GM12878 (cell line): ENCODE data around the gene RER1.

Experiments
- BMI1 ChIP-seq: fragments of 450-650 bp; IDR thresholded peaks from 2 replicates; pipeline ENCODE4 v1.6.1; 2016; ENCODE audit warnings: mild to moderate bottlenecking, moderate library complexity, borderline replicate concordance
- CEBPB ChIP-seq, 2 experiments: fragments of 150-350 bp in 1 of 2; IDR thresholded peaks; 2 replicates each; pipeline ENCODE4 v1.6.1; 2012 to 2014; ENCODE audit warnings: low read depth in 2 of 2, low read length in 2 of 2, borderline replicate concordance in 1 of 2, inconsistent platforms in 1 of 2
- EED ChIP-seq: sonication (generic); IDR thresholded peaks from 2 replicates; pipeline ENCODE4 v1.6.1; 2016; ENCODE audit warnings: antibody characterized with exemption, low read depth
- EP300 ChIP-seq, 2 experiments: fragments of 150-350 bp in 1 of 2; IDR thresholded peaks; 2 replicates each; pipeline ENCODE4 v1.6.1; 2011 to 2012; ENCODE audit warnings: low read depth in 2 of 2, low read length in 2 of 2, borderline replicate concordance in 1 of 2, improper control_type of control experiment in 1 of 2, inconsistent platforms in 1 of 2; ENCODE audit not compliant: control insufficient read depth in 1 of 2
- GABPA ChIP-seq: IDR thresholded peaks from 2 replicates; pipeline ENCODE4 v1.6.1; 2014; ENCODE audit warnings: antibody characterized with exemption, low read depth, mild to moderate bottlenecking, inconsistent platforms
- POLR2A ChIP-seq: IDR thresholded peaks from 2 replicates; pipeline ENCODE4 v1.6.1; 2011; ENCODE audit warnings: low read depth, mild to moderate bottlenecking, low read length
- POLR2AphosphoS5 ChIP-seq: IDR thresholded peaks from 2 replicates; pipeline ENCODE4 v1.6.1; 2011; ENCODE audit warnings: mild to moderate bottlenecking, low read length, inconsistent platforms
- SREBF2 ChIP-seq: IDR thresholded peaks from 2 replicates; pipeline ENCODE4 v1.6.1; 2012; ENCODE audit warnings: mild to moderate bottlenecking, low read length
- TCF3 ChIP-seq: IDR thresholded peaks from 2 replicates; pipeline ENCODE4 v1.6.1; 2012; ENCODE audit warnings: low read depth, mild to moderate bottlenecking, low read length, borderline replicate concordance; ENCODE audit not compliant: insufficient read depth
- ZNF217 ChIP-seq: fragments of 450-650 bp; IDR thresholded peaks from 2 replicates; pipeline ENCODE4 v1.6.1; 2017; ENCODE audit warnings: antibody characterized with exemption, mild to moderate bottlenecking
- TF ChIP-seq, protein P1 (sequence below): IDR thresholded peaks from 2 replicates; pipeline ENCODE4 v1.6.1; 2011; ENCODE audit warnings: low read depth, low read length, improper control_type of control experiment, borderline replicate concordance
- TF ChIP-seq, protein P2 (sequence below), 3 experiments: IDR thresholded peaks in 2 of 3; conservative IDR thresholded peaks in 1 of 3; 2 replicates each; pipeline ENCODE4 v1.5.1; 2011; ENCODE audit warnings: low read depth in 3 of 3, low read length in 3 of 3, mild to moderate bottlenecking in 3 of 3, control low read depth in 2 of 3, moderate library complexity in 2 of 3, inconsistent platforms in 1 of 3, mixed read lengths in 1 of 3; ENCODE audit not compliant: control insufficient read depth in 2 of 3, insufficient read depth in 1 of 3; ENCODE audit errors: extremely low read depth in 1 of 3
- TF ChIP-seq, protein P3 (sequence below): fragments of 150-350 bp; IDR thresholded peaks from 2 replicates; pipeline ENCODE4 v1.6.1; 2016; ENCODE audit warnings: low read depth, low read length
- TF ChIP-seq, protein P4 (sequence below): IDR thresholded peaks from 2 replicates; pipeline ENCODE4 v1.6.1; 2012; ENCODE audit warnings: low read depth, low read length, improper control_type of control experiment

DNA sequence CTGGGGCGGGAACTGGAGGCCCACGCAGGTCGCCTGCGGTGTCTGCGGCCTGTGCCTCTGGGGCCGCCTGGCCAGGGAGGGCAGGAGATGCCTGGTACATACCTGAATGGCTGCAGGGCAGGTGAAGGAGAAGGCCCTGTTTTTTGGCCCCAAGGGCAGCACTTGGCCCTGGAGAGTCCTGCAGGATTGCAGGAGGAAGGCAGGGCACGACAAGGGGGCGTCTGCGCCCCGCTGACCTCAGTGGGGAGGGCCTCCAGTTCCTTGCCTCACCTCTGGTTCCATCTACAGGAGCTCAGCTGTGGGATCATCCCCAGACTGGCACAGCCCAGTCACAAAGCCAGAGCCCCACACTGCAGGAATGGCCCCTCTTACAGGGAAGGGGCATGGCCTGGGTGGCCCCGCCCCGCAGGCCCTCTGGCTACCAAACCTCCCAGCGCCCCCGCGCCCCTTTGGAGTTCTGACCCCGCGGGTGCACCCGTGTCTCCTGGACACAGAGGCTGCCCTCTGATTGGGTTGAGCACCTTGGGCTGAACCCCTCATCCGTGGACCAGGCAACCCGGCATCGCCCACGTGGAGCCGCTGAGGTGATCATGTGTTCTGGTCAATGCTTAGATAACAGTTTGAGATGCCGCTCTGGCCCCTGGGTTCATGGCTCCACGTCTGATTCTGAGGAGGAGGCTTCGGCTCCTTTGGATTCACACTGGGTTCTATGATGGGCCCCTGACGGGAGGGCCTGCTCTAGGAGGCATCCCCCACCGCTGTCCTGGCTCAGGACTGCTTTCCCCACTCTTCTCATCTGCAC, 22.1 kb downstream of the RER1 start:
- TF ChIP-seq CEBPB (IDR thresholded peaks at IDR 0.05; ENCODE audit: borderline replicate concordance in 1 of 2, low read depth in 2 of 2, low read length in 2 of 2): no peak
- TF ChIP-seq, protein P1, sequence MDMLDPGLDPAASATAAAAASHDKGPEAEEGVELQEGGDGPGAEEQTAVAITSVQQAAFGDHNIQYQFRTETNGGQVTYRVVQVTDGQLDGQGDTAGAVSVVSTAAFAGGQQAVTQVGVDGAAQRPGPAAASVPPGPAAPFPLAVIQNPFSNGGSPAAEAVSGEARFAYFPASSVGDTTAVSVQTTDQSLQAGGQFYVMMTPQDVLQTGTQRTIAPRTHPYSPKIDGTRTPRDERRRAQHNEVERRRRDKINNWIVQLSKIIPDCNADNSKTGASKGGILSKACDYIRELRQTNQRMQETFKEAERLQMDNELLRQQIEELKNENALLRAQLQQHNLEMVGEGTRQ: no peak; the same call in 1 of the 2 replicates
- TF ChIP-seq, protein P2, sequence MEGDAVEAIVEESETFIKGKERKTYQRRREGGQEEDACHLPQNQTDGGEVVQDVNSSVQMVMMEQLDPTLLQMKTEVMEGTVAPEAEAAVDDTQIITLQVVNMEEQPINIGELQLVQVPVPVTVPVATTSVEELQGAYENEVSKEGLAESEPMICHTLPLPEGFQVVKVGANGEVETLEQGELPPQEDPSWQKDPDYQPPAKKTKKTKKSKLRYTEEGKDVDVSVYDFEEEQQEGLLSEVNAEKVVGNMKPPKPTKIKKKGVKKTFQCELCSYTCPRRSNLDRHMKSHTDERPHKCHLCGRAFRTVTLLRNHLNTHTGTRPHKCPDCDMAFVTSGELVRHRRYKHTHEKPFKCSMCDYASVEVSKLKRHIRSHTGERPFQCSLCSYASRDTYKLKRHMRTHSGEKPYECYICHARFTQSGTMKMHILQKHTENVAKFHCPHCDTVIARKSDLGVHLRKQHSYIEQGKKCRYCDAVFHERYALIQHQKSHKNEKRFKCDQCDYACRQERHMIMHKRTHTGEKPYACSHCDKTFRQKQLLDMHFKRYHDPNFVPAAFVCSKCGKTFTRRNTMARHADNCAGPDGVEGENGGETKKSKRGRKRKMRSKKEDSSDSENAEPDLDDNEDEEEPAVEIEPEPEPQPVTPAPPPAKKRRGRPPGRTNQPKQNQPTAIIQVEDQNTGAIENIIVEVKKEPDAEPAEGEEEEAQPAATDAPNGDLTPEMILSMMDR (IDR thresholded peaks at IDR 0.05 in 2 of 3, conservative IDR thresholded peaks at IDR 0.05 in 1 of 3; ENCODE audit: control insufficient read depth in 2 of 3, extremely low read depth in 1 of 3, insufficient read depth in 1 of 3, low read depth in 3 of 3, low read length in 3 of 3): no peak
- TF ChIP-seq, protein P3, sequence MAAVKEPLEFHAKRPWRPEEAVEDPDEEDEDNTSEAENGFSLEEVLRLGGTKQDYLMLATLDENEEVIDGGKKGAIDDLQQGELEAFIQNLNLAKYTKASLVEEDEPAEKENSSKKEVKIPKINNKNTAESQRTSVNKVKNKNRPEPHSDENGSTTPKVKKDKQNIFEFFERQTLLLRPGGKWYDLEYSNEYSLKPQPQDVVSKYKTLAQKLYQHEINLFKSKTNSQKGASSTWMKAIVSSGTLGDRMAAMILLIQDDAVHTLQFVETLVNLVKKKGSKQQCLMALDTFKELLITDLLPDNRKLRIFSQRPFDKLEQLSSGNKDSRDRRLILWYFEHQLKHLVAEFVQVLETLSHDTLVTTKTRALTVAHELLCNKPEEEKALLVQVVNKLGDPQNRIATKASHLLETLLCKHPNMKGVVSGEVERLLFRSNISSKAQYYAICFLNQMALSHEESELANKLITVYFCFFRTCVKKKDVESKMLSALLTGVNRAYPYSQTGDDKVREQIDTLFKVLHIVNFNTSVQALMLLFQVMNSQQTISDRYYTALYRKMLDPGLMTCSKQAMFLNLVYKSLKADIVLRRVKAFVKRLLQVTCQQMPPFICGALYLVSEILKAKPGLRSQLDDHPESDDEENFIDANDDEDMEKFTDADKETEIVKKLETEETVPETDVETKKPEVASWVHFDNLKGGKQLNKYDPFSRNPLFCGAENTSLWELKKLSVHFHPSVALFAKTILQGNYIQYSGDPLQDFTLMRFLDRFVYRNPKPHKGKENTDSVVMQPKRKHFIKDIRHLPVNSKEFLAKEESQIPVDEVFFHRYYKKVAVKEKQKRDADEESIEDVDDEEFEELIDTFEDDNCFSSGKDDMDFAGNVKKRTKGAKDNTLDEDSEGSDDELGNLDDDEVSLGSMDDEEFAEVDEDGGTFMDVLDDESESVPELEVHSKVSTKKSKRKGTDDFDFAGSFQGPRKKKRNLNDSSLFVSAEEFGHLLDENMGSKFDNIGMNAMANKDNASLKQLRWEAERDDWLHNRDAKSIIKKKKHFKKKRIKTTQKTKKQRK: no peak
- TF ChIP-seq SREBF2: no peak
- no peak for TF ChIP-seq TCF3
- no peak for TF ChIP-seq ZNF217
- TF ChIP-seq EED: no peak
- TF ChIP-seq EP300 (IDR thresholded peaks at IDR 0.05; ENCODE audit: borderline replicate concordance in 1 of 2, control insufficient read depth in 1 of 2, low read depth in 2 of 2, low read length in 2 of 2): no peak
- TF ChIP-seq BMI1: no peak
- no peak for TF ChIP-seq POLR2A
- no peak for TF ChIP-seq POLR2AphosphoS5
- no peak for TF ChIP-seq GABPA
- TF ChIP-seq, protein P4, sequence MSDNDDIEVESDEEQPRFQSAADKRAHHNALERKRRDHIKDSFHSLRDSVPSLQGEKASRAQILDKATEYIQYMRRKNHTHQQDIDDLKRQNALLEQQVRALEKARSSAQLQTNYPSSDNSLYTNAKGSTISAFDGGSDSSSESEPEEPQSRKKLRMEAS: no peak
